HG03280 (cell line): ENCODE measurements around the gene TMEM178B.
"Not testable (repeated sequence)": the region's sequence is repeated elsewhere in the genome, so short reads cannot be mapped to it uniquely, and the experiment has no call there.

Source experiments
- ATAC-seq: cut with Tn5 transposase; IDR thresholded peaks from one replicate; pipeline ENCODE4 v1.9.1; 2021; ENCODE audit warnings: mild to moderate bottlenecking, moderate library complexity; ENCODE audit not compliant: unreplicated experiment

The TMEM178B gene

GRCh38 chr7:141375442-141375841, 301.6 kb downstream of the TMEM178B start:
- no peak for ATAC-seq

- no peak for ATAC-seq
These were observed 304.0 kb downstream of the TMEM178B start for GRCh38 chr7:141377906-141378305.

GRCh38 chr7:141378405-141378804, 304.5 kb downstream of the TMEM178B start:
- no peak for ATAC-seq

GRCh38 chr7:141381794-141382427, 308.0 kb downstream of the TMEM178B start:
- ATAC-seq: no peak

- not testable (repeated sequence) for ATAC-seq
These were observed 309.5 kb downstream of the TMEM178B start for GRCh38 chr7:141383356-141383755.

- ATAC-seq: no peak
These were observed 313.0 kb downstream of the TMEM178B start for GRCh38 chr7:141386881-141387280.

- ATAC-seq: no peak
These were observed 313.8 kb downstream of the TMEM178B start for GRCh38 chr7:141387521-141388217.

- ATAC-seq: no peak
These were observed 315.4 kb downstream of the TMEM178B start for GRCh38 chr7:141389140-141389796.

- no peak for ATAC-seq
These were observed 316.5 kb downstream of the TMEM178B start for GRCh38 chr7:141390339-141390738.

GRCh38 chr7:141393056-141393455, 319.2 kb downstream of the TMEM178B start:
- ATAC-seq: no peak

GRCh38 chr7:141397236-141398163, 323.6 kb downstream of the TMEM178B start:
- no peak for ATAC-seq

GRCh38 chr7:141400356-141400755, 326.5 kb downstream of the TMEM178B start:
- no peak for ATAC-seq

- no peak for ATAC-seq
These were observed 328.6 kb downstream of the TMEM178B start for GRCh38 chr7:141402277-141402996.

- not testable (repeated sequence) for ATAC-seq
These were observed 330.0 kb downstream of the TMEM178B start for GRCh38 chr7:141403846-141404245.

GRCh38 chr7:141406347-141406746, 332.5 kb downstream of the TMEM178B start:
- no peak for ATAC-seq

GRCh38 chr7:141407893-141408292, 334.0 kb downstream of the TMEM178B start:
- no peak for ATAC-seq

GRCh38 chr7:141408440-141408839, 334.6 kb downstream of the TMEM178B start:
- no peak for ATAC-seq

GRCh38 chr7:141409219-141409618, 335.4 kb downstream of the TMEM178B start:
- ATAC-seq: no peak

- no peak for ATAC-seq
These were observed 336.0 kb downstream of the TMEM178B start for GRCh38 chr7:141409801-141410329.
